H9 (cell line): Measurements from ENCODE around the gene RPP40. TPM values are rescaled to one million over a fixed set of nuclear protein-coding genes. Genes with fewer than 3 reads are reported as not detected.
A peak's percentile ranks its signal among the peaks of the same experiment; 100 is the strongest.

Experiments
- DNase-seq: peaks from one replicate; pipeline ENCODE4 v3.0.0-alpha.2; 2017
- H2AFZ ChIP-seq: one replicate; pipeline ENCODE4 v1.6.1; 2013; ENCODE audit warnings: mild to moderate bottlenecking, low read length, control low read depth, moderate library complexity
- H2AK5ac ChIP-seq: 2 replicates; pipeline ENCODE4 v1.6.1; 2013; ENCODE audit warnings: low read length, control low read depth, mixed read lengths; ENCODE audit not compliant: insufficient read length
- H2BK120ac ChIP-seq: one replicate; pipeline ENCODE4 v1.6.1; 2013; ENCODE audit warnings: low read depth, mild to moderate bottlenecking, low read length, control low read depth, inconsistent platforms; ENCODE audit not compliant: poor library complexity, severe bottlenecking
- H2BK12ac ChIP-seq: 2 replicates; pipeline ENCODE4 v1.6.1; 2013; ENCODE audit warnings: low read length, control low read depth, mixed read lengths, low read depth; ENCODE audit not compliant: insufficient read length
- H2BK15ac ChIP-seq: 2 replicates; pipeline ENCODE4 v1.6.1; 2013; ENCODE audit warnings: low read depth, low read length, control low read depth
- H2BK20ac ChIP-seq: one replicate; pipeline ENCODE4 v1.6.1; 2013; ENCODE audit warnings: low read depth, mild to moderate bottlenecking, low read length, control low read depth, inconsistent platforms; ENCODE audit not compliant: poor library complexity, severe bottlenecking
- H2BK5ac ChIP-seq: 2 replicates; pipeline ENCODE4 v1.6.1; 2013; ENCODE audit warnings: low read length, control low read depth, mixed read lengths; ENCODE audit not compliant: insufficient read length
- H3K14ac ChIP-seq: 2 replicates; pipeline ENCODE4 v1.6.1; 2013; ENCODE audit warnings: low read length, control low read depth; ENCODE audit not compliant: insufficient read depth
- H3K18ac ChIP-seq: 2 replicates; pipeline ENCODE4 v1.6.1; 2013; ENCODE audit warnings: low read depth, mild to moderate bottlenecking, mixed read lengths, low read length, control low read depth; ENCODE audit not compliant: insufficient read length
- H3K23ac ChIP-seq: 2 replicates; pipeline ENCODE4 v1.6.1; 2013; ENCODE audit warnings: low read length, control low read depth, mixed read lengths, low read depth; ENCODE audit not compliant: insufficient read length
- H3K23me2 ChIP-seq: 2 replicates; pipeline ENCODE4 v1.6.1; 2013; ENCODE audit warnings: low read depth, mild to moderate bottlenecking, mixed read lengths, low read length, control low read depth; ENCODE audit not compliant: insufficient read length, poor library complexity, severe bottlenecking
- H3K27ac ChIP-seq: 2 replicates; pipeline ENCODE4 v1.5.1; 2013; ENCODE audit warnings: low read length, control low read depth, mixed read lengths, low read depth; ENCODE audit not compliant: insufficient read length
- H3K27me3 ChIP-seq: 2 replicates; pipeline ENCODE4 v1.6.1; 2013; ENCODE audit warnings: low read length, control low read depth, inconsistent platforms; ENCODE audit not compliant: insufficient read depth
- H3K4ac ChIP-seq: 2 replicates; pipeline ENCODE4 v1.6.1; 2013; ENCODE audit warnings: low read depth, mild to moderate bottlenecking, control low read depth, inconsistent platforms, low read length, moderate library complexity
- H3K4me1 ChIP-seq: 2 replicates; pipeline ENCODE4 v1.6.1; 2013; ENCODE audit warnings: low read length, control low read depth, inconsistent platforms; ENCODE audit not compliant: insufficient read depth
- H3K4me2 ChIP-seq: 2 replicates; pipeline ENCODE4 v1.6.1; 2013; ENCODE audit warnings: low read length, control low read depth, mixed read lengths; ENCODE audit not compliant: insufficient read length, insufficient read depth
- H3K56ac ChIP-seq: 2 replicates; pipeline ENCODE4 v1.6.1; 2013; ENCODE audit warnings: low read depth, mild to moderate bottlenecking, mixed read lengths, low read length, control low read depth; ENCODE audit not compliant: insufficient read length
- H3K79me1 ChIP-seq: 2 replicates; pipeline ENCODE4 v1.6.1; 2013; ENCODE audit warnings: low read depth, mild to moderate bottlenecking, moderate library complexity, low read length, control low read depth, inconsistent platforms; ENCODE audit not compliant: insufficient read depth, poor library complexity, severe bottlenecking
- H3K79me2 ChIP-seq: 2 replicates; pipeline ENCODE4 v1.6.1; 2013; ENCODE audit warnings: low read length, control low read depth, inconsistent platforms; ENCODE audit not compliant: insufficient read depth
- H3K9ac ChIP-seq: 2 replicates; pipeline ENCODE4 v1.6.1; 2013; ENCODE audit warnings: low read length, control low read depth, mixed read lengths; ENCODE audit not compliant: insufficient read length; ENCODE audit errors: extremely low read depth
- H3K9me3 ChIP-seq: one replicate; pipeline ENCODE4 v1.6.1; 2013; ENCODE audit warnings: low read depth, low read length, inconsistent platforms; ENCODE audit not compliant: control insufficient read depth
- H3T11ph ChIP-seq: one replicate; pipeline ENCODE4 v1.6.1; 2013; ENCODE audit warnings: mild to moderate bottlenecking, low read length, control low read depth, inconsistent platforms
- H4K20me1 ChIP-seq: one replicate; pipeline ENCODE4 v1.6.1; 2013; ENCODE audit not compliant: control insufficient read depth, insufficient read length, insufficient read depth
- H4K5ac ChIP-seq: 2 replicates; pipeline ENCODE4 v1.6.1; 2013; ENCODE audit warnings: low read depth, mild to moderate bottlenecking, mixed read lengths, low read length, control low read depth; ENCODE audit not compliant: insufficient read length
- H4K8ac ChIP-seq: replicated peaks from 2 replicates; pipeline ENCODE4 v1.6.1; 2013; ENCODE audit warnings: low read length, control low read depth, mixed read lengths, low read depth; ENCODE audit not compliant: insufficient read length
- H4K91ac ChIP-seq: 2 replicates; pipeline ENCODE4 v1.6.1; 2013; ENCODE audit warnings: low read depth, mild to moderate bottlenecking, moderate library complexity, mixed read lengths, low read length, control low read depth; ENCODE audit not compliant: insufficient read length
- H3K27ac Mint-ChIP-seq, 3 experiments: 2 replicates in 2 of 3; 3 replicates in 1 of 3; pipeline ENCODE4 v1.8.0; 2020 to 2021; ENCODE audit warnings: mixed read lengths in 3 of 3, mild to moderate bottlenecking in 1 of 3, moderate library complexity in 1 of 3
- H3K27me3 Mint-ChIP-seq: 2 replicates; pipeline ENCODE4 v1.8.0; 2021; ENCODE audit warnings: low read depth, mild to moderate bottlenecking, moderate library complexity, mixed read lengths
- H3K36me3 Mint-ChIP-seq, 3 experiments: 2 replicates in 2 of 3; 3 replicates in 1 of 3; pipeline ENCODE4 v1.8.0; 2020 to 2021; ENCODE audit warnings: low read depth in 3 of 3, mixed read lengths in 3 of 3; ENCODE audit not compliant: insufficient read depth in 1 of 3
- H3K4me1 Mint-ChIP-seq, 2 experiments: 2 replicates each; pipeline ENCODE4 v1.8.0; 2020; ENCODE audit warnings: mixed read lengths in 2 of 2
- H3K4me3 Mint-ChIP-seq, 2 experiments: 2 replicates in 1 of 2; 3 replicates in 1 of 2; pipeline ENCODE4 v1.8.0; 2020 to 2021; ENCODE audit warnings: mild to moderate bottlenecking in 2 of 2, mixed read lengths in 2 of 2, moderate library complexity in 1 of 2
- H3K9me3 Mint-ChIP-seq, 2 experiments: 2 replicates in 1 of 2; 3 replicates in 1 of 2; pipeline ENCODE4 v1.8.0; 2020; ENCODE audit warnings: mild to moderate bottlenecking in 2 of 2, mixed read lengths in 2 of 2, moderate library complexity in 1 of 2
- WGBS: extraction: QIAGEN DNeasy Blood & Tissue Kit; methylation state at CpG from one replicate; pipeline ENCODE4 v1.1.7; 2013; ENCODE audit warnings: missing lambda C conversion rate, low lambda C conversion rate, mixed read lengths; ENCODE audit not compliant: insufficient read length; ENCODE audit errors: extremely low coverage; 5-methylcytosine and 5-hydroxymethylcytosine counted together
- total RNA-seq: library from RNA; stranded (reverse); gene quantifications from 2 replicates; pipeline ENCODE4 v1.2.1, GENCODE V29; 2021
- TF ChIP-seq, protein P1 (sequence below): fragments of 200-600 bp; sonication (generic); conservative IDR thresholded peaks from 3 replicates; pipeline ENCODE4 v1.8.0; 2021; ENCODE audit warnings: antibody characterized with exemption, mild to moderate bottlenecking

Gene RPP40
- total RNA-seq, 1 experiment from 2014 or later, result 17.8 TPM

DNA sequence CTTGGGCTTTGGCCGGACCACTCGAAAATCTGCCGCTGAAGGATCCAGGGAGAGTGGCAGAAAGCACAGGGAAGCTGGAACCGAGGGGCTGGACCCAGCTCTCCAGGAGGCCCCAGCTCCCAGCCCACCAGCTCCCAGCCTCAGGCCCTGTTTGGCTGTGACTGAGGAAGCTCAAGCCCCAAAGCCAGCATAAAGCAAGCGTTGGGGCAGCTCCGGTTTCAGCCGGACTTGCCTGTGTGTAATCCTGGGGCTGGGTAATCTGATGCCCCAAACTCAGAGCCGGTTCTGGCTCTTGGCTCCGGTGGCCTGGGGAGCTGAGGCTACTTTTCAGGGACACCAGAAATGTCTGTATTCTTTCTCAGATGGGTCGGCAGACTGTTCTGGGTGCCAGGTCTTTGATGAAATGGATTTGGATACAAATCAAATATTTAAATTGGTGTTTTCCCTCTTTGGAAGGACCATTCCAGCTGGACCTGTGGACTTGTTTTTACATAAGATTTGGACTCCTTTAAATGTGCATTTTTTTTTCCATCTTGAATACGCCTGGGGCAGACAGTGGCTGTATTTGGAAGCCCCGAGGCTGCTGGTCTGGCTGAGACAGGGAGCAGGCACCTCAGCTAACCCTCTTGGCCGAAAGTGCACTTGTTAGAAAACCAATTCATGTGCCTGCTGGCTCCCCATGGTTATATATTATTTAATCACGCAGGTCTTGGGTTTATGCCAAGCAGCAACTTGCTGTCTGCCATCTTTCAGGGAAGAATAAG lies 29.7 kb downstream of the RPP40 start:
- Histone ChIP-seq H3T11ph (no peak overlapping the region), H3K14ac (peak overlapping the region; percentile 91), H4K91ac (no peak overlapping the region), H3K23ac (no peak overlapping the region), H3K56ac (no peak overlapping the region), H2BK15ac (no peak overlapping the region), H3K9me3 (no peaks in the 10 kb centered on the region), H3K4me2 (no peak overlapping the region), H3K4me1 (peaks cover 2% of the 10 kb centered on the region; the same call in 1 of the 2 replicates), H3K18ac (peak overlapping the region; percentile 65), H2BK12ac (no peak overlapping the region), H2AFZ (no peak overlapping the region), H3K27ac (no peak overlapping the region), H3K23me2 (no peaks in the 10 kb centered on the region), H3K9ac (no peak overlapping the region), H4K5ac (no peak overlapping the region), H2AK5ac (no peak overlapping the region), H2BK120ac (no peak overlapping the region), H2BK5ac (no peak overlapping the region), H4K20me1 (no peaks in the 10 kb centered on the region), H3K79me1 (no peaks in the 10 kb centered on the region), H3K27me3 (no peaks in the 10 kb centered on the region), H4K8ac (no peak overlapping the region), H3K4ac (no peak overlapping the region), H2BK20ac (no peak overlapping the region), H3K79me2 (no peaks in the 10 kb centered on the region)
- Mint-ChIP-seq H3K9me3 (peaks cover 3 to 4% of the 10 kb centered on the region in 2 experiments; a peak in 2 of 5 replicates), H3K4me3 (no peak overlapping the region), H3K4me1 (peaks cover 18 to 27% of the 10 kb centered on the region in 2 experiments), H3K27ac (peak overlapping the region; percentile 52 to 81 (median 62); a peak in 3 of 7 replicates), H3K27me3 (peaks cover 8% of the 10 kb centered on the region; the same call in 1 of the 2 replicates), H3K36me3 (no peaks in the 10 kb centered on the region; a peak in 1 of 7 replicates)
- TF ChIP-seq, protein P1, sequence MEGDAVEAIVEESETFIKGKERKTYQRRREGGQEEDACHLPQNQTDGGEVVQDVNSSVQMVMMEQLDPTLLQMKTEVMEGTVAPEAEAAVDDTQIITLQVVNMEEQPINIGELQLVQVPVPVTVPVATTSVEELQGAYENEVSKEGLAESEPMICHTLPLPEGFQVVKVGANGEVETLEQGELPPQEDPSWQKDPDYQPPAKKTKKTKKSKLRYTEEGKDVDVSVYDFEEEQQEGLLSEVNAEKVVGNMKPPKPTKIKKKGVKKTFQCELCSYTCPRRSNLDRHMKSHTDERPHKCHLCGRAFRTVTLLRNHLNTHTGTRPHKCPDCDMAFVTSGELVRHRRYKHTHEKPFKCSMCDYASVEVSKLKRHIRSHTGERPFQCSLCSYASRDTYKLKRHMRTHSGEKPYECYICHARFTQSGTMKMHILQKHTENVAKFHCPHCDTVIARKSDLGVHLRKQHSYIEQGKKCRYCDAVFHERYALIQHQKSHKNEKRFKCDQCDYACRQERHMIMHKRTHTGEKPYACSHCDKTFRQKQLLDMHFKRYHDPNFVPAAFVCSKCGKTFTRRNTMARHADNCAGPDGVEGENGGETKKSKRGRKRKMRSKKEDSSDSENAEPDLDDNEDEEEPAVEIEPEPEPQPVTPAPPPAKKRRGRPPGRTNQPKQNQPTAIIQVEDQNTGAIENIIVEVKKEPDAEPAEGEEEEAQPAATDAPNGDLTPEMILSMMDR, result no peak
- DNase-seq, result peak; percentile 81
- WGBS, result no CpG with 5 or more reads among the region's 14 CpGs
